Astrocyte of the hippocampus (primary cell): Measurements from ENCODE around the gene TGM3.
"Not testable (repeated sequence)": the region's sequence is repeated elsewhere in the genome, so short reads cannot be mapped to it uniquely, and the experiment has no call there.

Source experiments
- DNase-seq: peaks from one replicate; pipeline ENCODE4 v3.0.0; 2011; ENCODE audit warnings: low read depth, low spot score

TGM3 gene

GRCh38 chr20:2295886-2296515 lies at the start of gene TGM3:
Gene TGM3, plus strand, starts transcription at chr20:2296001. Its CDS starts 63 bp downstream, at chr20:2296064.
- no peak for DNase-seq

- no peak for DNase-seq
Observed at GRCh38 chr20:2246069-2246491, 49.7 kb upstream of the TGM3 start.

GRCh38 chr20:2248837-2249236 lies 47.0 kb upstream of the TGM3 start:
- no peak for DNase-seq

- no peak for DNase-seq
Observed at GRCh38 chr20:2249935-2250334, 45.9 kb upstream of the TGM3 start.

- DNase-seq = no peak
Observed at GRCh38 chr20:2252419-2252997, 43.3 kb upstream of the TGM3 start.

- DNase-seq = no peak
Observed at GRCh38 chr20:2253256-2253655, 42.5 kb upstream of the TGM3 start.

- DNase-seq = no peak
Observed at GRCh38 chr20:2254333-2254732, 41.5 kb upstream of the TGM3 start.

- DNase-seq = no peak
Observed at GRCh38 chr20:2255926-2256531, 39.8 kb upstream of the TGM3 start.

- DNase-seq = no peak
Observed at GRCh38 chr20:2259731-2260130, 36.1 kb upstream of the TGM3 start.

GRCh38 chr20:2260250-2260649 lies 35.6 kb upstream of the TGM3 start:
- DNase-seq = no peak

GRCh38 chr20:2261046-2261485 lies 34.7 kb upstream of the TGM3 start:
- no peak for DNase-seq

GRCh38 chr20:2261629-2262028 lies 34.2 kb upstream of the TGM3 start:
- no peak for DNase-seq

GRCh38 chr20:2264118-2264517 lies 31.7 kb upstream of the TGM3 start:
- DNase-seq = no peak

- DNase-seq = not testable (repeated sequence)
Observed at GRCh38 chr20:2264621-2265374, 31.0 kb upstream of the TGM3 start.

GRCh38 chr20:2273634-2274302 lies 22.0 kb upstream of the TGM3 start:
- DNase-seq = no peak

- no peak for DNase-seq
Observed at GRCh38 chr20:2276015-2276414, 19.8 kb upstream of the TGM3 start.

- DNase-seq = no peak
Observed at GRCh38 chr20:2279253-2279779, 16.5 kb upstream of the TGM3 start.

- DNase-seq = no peak
Observed at GRCh38 chr20:2280082-2280481, 15.7 kb upstream of the TGM3 start.

GRCh38 chr20:2281563-2281962 lies 14.2 kb upstream of the TGM3 start:
- DNase-seq = no peak

- no peak for DNase-seq
Observed at GRCh38 chr20:2282181-2282580, 13.6 kb upstream of the TGM3 start.

- peak; percentile 41 for DNase-seq
Observed at GRCh38 chr20:2283706-2284423, 11.9 kb upstream of the TGM3 start.
